A673 (cell line): ENCODE results near the gene ASB18. TPM values are rescaled to one million over a fixed set of nuclear protein-coding genes. Genes with fewer than 3 reads are reported as not detected.

ENCODE experiments used
- BruUV-seq: library from RNA; stranded (reverse); fragments of 400-500 nt; replicated peaks from 2 replicates; lab custom pipeline; 2021; lab: Mats Ljungman, UMichigan
- CTCF ChIA-PET: fragments of 300-600 bp; sonication (Branson Sonifier 250); formaldehyde crosslinking; loops from one replicate; lab custom pipeline; 2022; ENCODE audit warnings: antibody characterized with exemption; lab: Charles Lee
- POLR2A ChIA-PET: fragments of 300-600 bp; sonication (Branson Sonifier 250); formaldehyde crosslinking; loops from one replicate; lab custom pipeline; 2022; ENCODE audit warnings: antibody characterized with exemption; ENCODE audit not compliant: low non-redundant PET; lab: Charles Lee
- DNase-seq: peaks from one replicate; pipeline ENCODE4 v3.0.0-alpha.2; 2015; ENCODE audit warnings: low spot score
- H3K27ac ChIP-seq: fragments of 200-600 bp; sonication (generic); 2 replicates; pipeline ENCODE4 v1.5.1; 2016; ENCODE audit warnings: mixed run types, low read depth, mild to moderate bottlenecking, mixed read lengths, antibody characterized with exemption, low read length; ENCODE audit not compliant: poor library complexity, severe bottlenecking
- H3K27me3 ChIP-seq: fragments of 200-600 bp; sonication (generic); replicated peaks from 2 replicates; pipeline ENCODE4 v1.6.1; 2017; ENCODE audit warnings: mixed run types, low read depth, mild to moderate bottlenecking, mixed read lengths, antibody characterized with exemption, low read length; ENCODE audit not compliant: insufficient read depth, poor library complexity
- H3K36me3 ChIP-seq: fragments of 200-600 bp; sonication (generic); 2 replicates; pipeline ENCODE4 v1.6.1; 2016; ENCODE audit warnings: mixed run types, mild to moderate bottlenecking, mixed read lengths, antibody characterized with exemption, low read length; ENCODE audit not compliant: insufficient read depth, poor library complexity, severe bottlenecking
- H3K4me1 ChIP-seq: fragments of 200-600 bp; sonication (generic); 2 replicates; pipeline ENCODE4 v1.6.1; 2017; ENCODE audit warnings: mixed run types, mild to moderate bottlenecking, mixed read lengths, antibody characterized with exemption, low read length; ENCODE audit not compliant: insufficient read depth, poor library complexity, severe bottlenecking
- H3K4me3 ChIP-seq: fragments of 200-600 bp; sonication (generic); 2 replicates; pipeline ENCODE4 v1.5.1; 2016; ENCODE audit warnings: low read depth, mixed run types, mild to moderate bottlenecking, mixed read lengths, low read length; ENCODE audit not compliant: poor library complexity, severe bottlenecking
- H3K9me3 ChIP-seq: fragments of 200-600 bp; sonication (generic); 2 replicates; pipeline ENCODE4 v1.6.1; 2016; ENCODE audit warnings: mixed run types, low read depth, mild to moderate bottlenecking, mixed read lengths, antibody characterized with exemption, low read length; ENCODE audit not compliant: poor library complexity, severe bottlenecking
- CTCF ChIP-seq: fragments of 300-800, 200-600 bp; sonication (generic); conservative IDR thresholded peaks from 2 replicates; pipeline ENCODE4 v1.5.1; 2017; ENCODE audit warnings: low read depth, mild to moderate bottlenecking, antibody characterized with exemption, low read length, moderate library complexity, mixed read lengths
- EZH2 ChIP-seq: fragments of 200-600 bp; sonication (generic); IDR thresholded peaks from 2 replicates; pipeline ENCODE4 v1.6.1; 2017; ENCODE audit warnings: borderline replicate concordance, low read depth, mild to moderate bottlenecking, mixed read lengths, antibody characterized with exemption, low read length; ENCODE audit not compliant: poor library complexity, severe bottlenecking
- intact Hi-C: fragments of 100-400 bp; cut with micrococcal nuclease; formaldehyde crosslinking; loops from one replicate; pipeline ENCODE4 v1.10.0; 2022; ENCODE audit not compliant: unreplicated experiment
- total RNA-seq: library from RNA; stranded (reverse); gene quantifications from 2 replicates; pipeline ENCODE4 v1.2.3, GENCODE V29; 2021

ASB18 gene
- total RNA-seq, 1 experiment from 2014 or later: not detected

DNA sequence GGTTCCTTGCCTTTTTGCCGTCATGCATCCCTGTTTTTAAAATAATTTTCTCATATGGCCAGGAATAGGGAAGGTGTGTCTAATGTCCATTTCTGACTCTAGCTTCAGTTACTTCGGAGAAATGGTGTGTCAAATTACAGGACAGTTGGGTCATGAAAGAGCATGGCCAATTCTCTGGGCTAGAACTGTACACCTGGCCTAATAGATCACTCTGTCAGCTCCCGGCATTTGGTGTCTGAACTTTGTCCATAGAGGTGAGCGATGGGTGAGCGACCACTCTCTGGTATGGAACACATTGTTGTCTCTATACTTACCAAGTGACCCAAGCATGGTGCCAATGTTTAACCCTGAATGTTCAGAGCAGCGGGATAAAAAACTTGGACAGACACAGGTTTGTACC is 38.3 kb upstream of the ASB18 start:
- no peak for DNase-seq
- H3K27me3 ChIP-seq: peaks cover 57% of the 10 kb centered on the region
- H3K27ac ChIP-seq: no peak overlapping the region
- no peaks in the 10 kb centered on the region for H3K36me3 ChIP-seq
- H3K4me3 ChIP-seq: no peak overlapping the region
- intact Hi-C loops: no loop called here
- TF ChIP-seq CTCF (no peak), EZH2 (no peak)
- H3K9me3 ChIP-seq: no peaks in the 10 kb centered on the region
- BruUV-seq: no TSS peak
- POLR2A ChIA-PET: no interaction called here
- H3K4me1 ChIP-seq: no peaks in the 10 kb centered on the region
- CTCF ChIA-PET: no interaction called here

- DNase-seq: no peak
- no peak overlapping the region for H3K4me3 ChIP-seq
- no peaks in the 10 kb centered on the region for H3K4me1 ChIP-seq
- TF ChIP-seq CTCF: no peak
- TF ChIP-seq EZH2: no peak
- ChIA-PET CTCF (no interaction called here), POLR2A (no interaction called here)
- H3K36me3 ChIP-seq: no peaks in the 10 kb centered on the region
- intact Hi-C loops: no loop called here
- no peaks in the 10 kb centered on the region for H3K9me3 ChIP-seq
- H3K27ac ChIP-seq: no peak overlapping the region
- peaks cover 70% of the 10 kb centered on the region for H3K27me3 ChIP-seq
- BruUV-seq: no TSS peak
Observed at GRCh38 chr2:236298924-236299475, 34.8 kb upstream of the ASB18 start.

DNA sequence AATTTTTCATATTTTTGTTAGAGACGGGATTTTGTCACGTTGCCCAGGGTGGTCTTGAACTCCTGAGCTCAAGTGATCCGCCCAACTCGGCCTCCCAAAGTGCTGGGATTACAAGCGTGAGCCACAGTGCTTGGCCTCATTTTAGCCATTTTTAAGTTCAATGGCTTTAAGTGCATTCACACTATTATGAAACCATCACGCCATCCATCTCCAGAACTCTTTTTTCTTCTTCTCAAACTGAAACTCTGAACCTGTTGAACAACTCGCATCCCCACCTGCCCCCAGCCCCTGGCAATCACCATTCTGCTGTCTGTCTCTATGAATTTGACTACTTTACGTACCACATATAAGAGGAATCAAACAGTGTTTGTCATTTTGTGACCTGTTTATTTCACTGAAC is 31.3 kb upstream of the ASB18 start:
- no TSS peak for BruUV-seq
- no peaks in the 10 kb centered on the region for H3K9me3 ChIP-seq
- ChIA-PET CTCF (no interaction called here), POLR2A (no interaction called here)
- peaks cover 61% of the 10 kb centered on the region for H3K27me3 ChIP-seq
- TF ChIP-seq EZH2: no peak
- no peak for TF ChIP-seq CTCF
- intact Hi-C loops: no loop called here
- DNase-seq: no peak
- no peak overlapping the region for H3K4me3 ChIP-seq
- H3K27ac ChIP-seq: no peak overlapping the region
- no peaks in the 10 kb centered on the region for H3K4me1 ChIP-seq
- no peaks in the 10 kb centered on the region for H3K36me3 ChIP-seq
